GM23248 (cell line): ENCODE results near the gene IGSF21. TPM values are rescaled to one million over a fixed set of nuclear protein-coding genes. Genes with fewer than 3 reads are reported as not detected.

ENCODE experiments used
- DNase-seq: peaks from one replicate; pipeline ENCODE4 v3.0.0-alpha.2; 2015
- H2AFZ ChIP-seq: fragments of 200-600 bp; sonication (generic); 2 replicates; pipeline ENCODE4 v1.6.1; 2016; ENCODE audit warnings: antibody characterized with exemption
- H3F3A ChIP-seq: fragments of 200-600 bp; sonication (generic); 2 replicates; pipeline ENCODE4 v1.6.1; 2016; ENCODE audit warnings: mild to moderate bottlenecking, antibody characterized with exemption, mixed run types; ENCODE audit not compliant: insufficient read depth
- H3K27ac ChIP-seq: fragments of 200-600 bp; sonication (generic); 2 replicates; pipeline ENCODE4 v1.5.1; 2016; ENCODE audit warnings: mild to moderate bottlenecking
- H3K27me3 ChIP-seq: fragments of 200-600 bp; sonication (generic); replicated peaks from 2 replicates; pipeline ENCODE4 v1.6.1; 2016; ENCODE audit warnings: mild to moderate bottlenecking; ENCODE audit not compliant: insufficient read depth
- H3K36me3 ChIP-seq: fragments of 200-600 bp; sonication (generic); 2 replicates; pipeline ENCODE4 v1.6.1; 2016; ENCODE audit warnings: low read depth, mild to moderate bottlenecking
- H3K4me1 ChIP-seq: fragments of 200-600 bp; sonication (generic); 2 replicates; pipeline ENCODE4 v1.6.1; 2016; ENCODE audit warnings: mild to moderate bottlenecking; ENCODE audit not compliant: insufficient read depth
- H3K4me2 ChIP-seq: fragments of 200-600 bp; sonication (generic); one replicate; pipeline ENCODE4 v1.6.1; 2016; ENCODE audit warnings: mild to moderate bottlenecking; ENCODE audit not compliant: unreplicated experiment
- H3K4me3 ChIP-seq: fragments of 200-600 bp; sonication (generic); 2 replicates; pipeline ENCODE4 v1.5.1; 2016; ENCODE audit warnings: mild to moderate bottlenecking
- H3K79me2 ChIP-seq: fragments of 200-600 bp; sonication (generic); 2 replicates; pipeline ENCODE4 v1.6.1; 2016; ENCODE audit warnings: mild to moderate bottlenecking; ENCODE audit not compliant: insufficient read depth
- H3K9ac ChIP-seq: fragments of 200-600 bp; sonication (generic); 2 replicates; pipeline ENCODE4 v1.6.1; 2016; ENCODE audit warnings: mild to moderate bottlenecking
- H3K9me2 ChIP-seq: fragments of 200-600 bp; sonication (generic); 2 replicates; pipeline ENCODE4 v1.6.1; 2016; ENCODE audit warnings: mixed run types, mild to moderate bottlenecking, moderate library complexity; ENCODE audit not compliant: insufficient read depth
- H3K9me3 ChIP-seq: fragments of 200-600 bp; sonication (generic); one replicate; pipeline ENCODE4 v1.6.1; 2017; ENCODE audit warnings: low read depth
- H4K20me1 ChIP-seq: fragments of 200-600 bp; sonication (generic); 2 replicates; pipeline ENCODE4 v1.6.0; 2016; ENCODE audit not compliant: insufficient read depth
- EZH2 ChIP-seq: fragments of 200-600 bp; sonication (generic); IDR thresholded peaks from 2 replicates; pipeline ENCODE4 v1.6.1; 2018; ENCODE audit warnings: antibody characterized with exemption, mild to moderate bottlenecking; ENCODE audit not compliant: insufficient read depth, poor library complexity, severe bottlenecking
- EZH2phosphoT487 ChIP-seq: fragments of 200-600 bp; sonication (generic); IDR thresholded peaks from 2 replicates; pipeline ENCODE4 v1.6.1; 2018; ENCODE audit warnings: antibody characterized with exemption, moderate library complexity, mild to moderate bottlenecking, low read depth; ENCODE audit not compliant: insufficient read depth
- whole genome bisulfite sequencing, 2 experiments: methylation state at CpG; one replicate each; pipeline ENCODE4 v1.1.6; 2015 to 2017; ENCODE audit warnings: low lambda C conversion rate in 2 of 2, low coverage in 1 of 2; ENCODE audit errors: missing lambda C conversion rate in 2 of 2; 5-methylcytosine and 5-hydroxymethylcytosine counted together
- in situ Hi-C: fragments of 300-500 bp; cut with MboI; formaldehyde crosslinking; loops from 2 replicates; pipeline ENCODE4 v1.15.0; 2020
- polyA plus RNA-seq: library from polyadenylated mRNA; unstranded; fragments of >200 nt; fragmentation: Nextera tagmentation; extraction: Ambion mirVana; gene quantifications from 2 replicates; pipeline ENCODE4 v1.2.1, GENCODE V29; 2016
- total RNA-seq: library from RNA; depleted of rRNA; stranded (reverse); fragments of >200 nt; shearing (Covaris generic); gene quantifications from 2 replicates; pipeline ENCODE4 v1.2.3, GENCODE V29; 2014

The IGSF21 gene
- total and polyA plus RNA-seq, 2 experiments from 2014 or later: not detected

GRCh38 chr1:18134324-18135046 lies 26.9 kb downstream of the IGSF21 start:
- H3K79me2 ChIP-seq: no peaks in the 10 kb centered on the region
- H4K20me1 ChIP-seq: no peaks in the 10 kb centered on the region
- H3F3A ChIP-seq: no peaks in the 10 kb centered on the region
- 43 to 49% methylated on average over 6 of the region's 6 CpGs for WGBS, 2 experiments
- TF ChIP-seq EZH2phosphoT487 (no peak), EZH2 (no peak)
- H3K9ac ChIP-seq: no peak overlapping the region
- H3K27me3 ChIP-seq: no peaks in the 10 kb centered on the region; the same call in 1 of the 2 replicates
- H3K36me3 ChIP-seq: no peaks in the 10 kb centered on the region
- H3K4me1 ChIP-seq: no peaks in the 10 kb centered on the region
- no peak overlapping the region for H3K4me2 ChIP-seq
- H3K9me3 ChIP-seq: no peaks in the 10 kb centered on the region
- DNase-seq: peak; percentile 17
- H3K9me2 ChIP-seq: no peaks in the 10 kb centered on the region
- no peak overlapping the region for H2AFZ ChIP-seq
- no peak overlapping the region for H3K27ac ChIP-seq
- in situ Hi-C loops: no loop called here
- H3K4me3 ChIP-seq: no peak overlapping the region

- Histone ChIP-seq H3K9me3 (no peaks in the 10 kb centered on the region), H3K4me2 (no peak overlapping the region), H3K36me3 (no peaks in the 10 kb centered on the region), H3K4me3 (no peak overlapping the region), H4K20me1 (no peaks in the 10 kb centered on the region), H3K4me1 (no peaks in the 10 kb centered on the region), H3K27ac (no peak overlapping the region), H2AFZ (no peak overlapping the region), H3K9ac (no peak overlapping the region), H3K79me2 (no peaks in the 10 kb centered on the region), H3F3A (no peaks in the 10 kb centered on the region), H3K27me3 (no peaks in the 10 kb centered on the region; the same call in 1 of the 2 replicates), H3K9me2 (no peaks in the 10 kb centered on the region)
- in situ Hi-C loops: no loop called here
- no peak for DNase-seq
- no peak for TF ChIP-seq EZH2
- TF ChIP-seq EZH2phosphoT487: no peak
- WGBS, 2 experiments: 52 to 61% methylated on average over 8 of the region's 8 CpGs
These were observed 30.3 kb downstream of the IGSF21 start for GRCh38 chr1:18137759-18138345.

- H3K9me2 ChIP-seq: no peaks in the 10 kb centered on the region
- no peak overlapping the region for H3K4me3 ChIP-seq
- H3K27ac ChIP-seq: no peak overlapping the region
- no peaks in the 10 kb centered on the region for H3K79me2 ChIP-seq
- H3K9ac ChIP-seq: no peak overlapping the region
- H2AFZ ChIP-seq: no peak overlapping the region
- no peaks in the 10 kb centered on the region for H3K36me3 ChIP-seq
- no peak overlapping the region for H3K4me2 ChIP-seq
- no peak for TF ChIP-seq EZH2phosphoT487
- TF ChIP-seq EZH2: no peak
- WGBS, 2 experiments: 32% methylated on average over 14 of the region's 14 CpGs
- H3K9me3 ChIP-seq: no peaks in the 10 kb centered on the region
- H3F3A ChIP-seq: no peaks in the 10 kb centered on the region
- no peaks in the 10 kb centered on the region for H3K4me1 ChIP-seq
- peak; percentile 15 for DNase-seq
- in situ Hi-C loops: no loop called here
- H3K27me3 ChIP-seq: no peaks in the 10 kb centered on the region; the same call in 1 of the 2 replicates
- no peaks in the 10 kb centered on the region for H4K20me1 ChIP-seq
These were observed 31.8 kb downstream of the IGSF21 start for GRCh38 chr1:18139198-18139981.

- H4K20me1 ChIP-seq: no peaks in the 10 kb centered on the region
- H3K9me3 ChIP-seq: no peaks in the 10 kb centered on the region
- DNase-seq: no peak
- H2AFZ ChIP-seq: no peak overlapping the region
- H3K4me1 ChIP-seq: no peaks in the 10 kb centered on the region
- no peaks in the 10 kb centered on the region for H3F3A ChIP-seq
- TF ChIP-seq EZH2phosphoT487 (no peak), EZH2 (no peak)
- H3K27me3 ChIP-seq: no peaks in the 10 kb centered on the region; the same call in 1 of the 2 replicates
- no peaks in the 10 kb centered on the region for H3K79me2 ChIP-seq
- no peak overlapping the region for H3K4me2 ChIP-seq
- 64 to 71% methylated on average over 8 of the region's 8 CpGs for WGBS, 2 experiments
- H3K9me2 ChIP-seq: no peaks in the 10 kb centered on the region
- H3K36me3 ChIP-seq: no peaks in the 10 kb centered on the region
- H3K9ac ChIP-seq: no peak overlapping the region
- H3K4me3 ChIP-seq: no peak overlapping the region
- H3K27ac ChIP-seq: no peak overlapping the region
- in situ Hi-C loops: no loop called here
These were observed 32.8 kb downstream of the IGSF21 start for GRCh38 chr1:18140411-18140810.
